ENCODE data around the gene PRKCE. TPM values are rescaled to one million over a fixed set of nuclear protein-coding genes. Genes with fewer than 3 reads are reported as not detected.

PRKCE gene
- total RNA-seq, 3 donors from 2014 or later (not counting 1 experiment from before 2014, with no cell fraction given) = 35.2 to 42.1 (median 38.6) TPM

DNA sequence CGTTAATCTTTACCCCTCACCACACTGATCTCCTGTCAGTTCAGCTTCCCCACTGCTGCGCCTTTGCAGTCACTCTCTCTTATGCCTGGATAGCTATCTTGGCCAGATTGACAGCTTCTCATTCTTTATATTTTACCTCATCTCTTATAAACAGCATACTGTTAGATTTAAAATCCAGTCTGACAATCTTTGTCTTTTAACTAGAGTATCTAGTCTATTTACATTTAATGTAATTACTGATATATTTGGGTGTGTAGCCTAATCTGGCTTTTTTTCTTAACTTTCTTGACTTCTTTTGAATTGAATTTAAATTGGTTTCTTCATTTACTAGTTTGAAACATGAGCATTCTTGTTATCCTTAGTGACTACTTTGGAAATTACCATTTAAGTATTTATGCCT, 225.1 kb downstream of the PRKCE start:
- Histone ChIP-seq H3K27me3 (ENCODE audit: control insufficient read depth, insufficient read depth, low read length) (no peaks in the 10 kb centered on the region), H3K36me3 (ENCODE audit: control insufficient read depth, insufficient read depth, low read length) (no peaks in the 10 kb centered on the region), H3K9me3 (ENCODE audit: control insufficient read depth, insufficient read depth, low read length) (peaks cover 6% of the 10 kb centered on the region), H3K27ac (ENCODE audit: low read length) (no peak overlapping the region), H3K4me1 (ENCODE audit: control insufficient read depth, insufficient read depth, low read length) (no peaks in the 10 kb centered on the region), H3K4me3 (ENCODE audit: low read length) (no peak overlapping the region)
- DNase-seq (no peak), ATAC-seq (no peak)
- Mint-ChIP-seq H3K9me3 (peaks cover 9 to 13% of the 10 kb centered on the region in 2 donors), H3K27ac (no peak overlapping the region), H3K27me3 (ENCODE audit: low read depth in 2 of 2) (peaks cover 0 to 6% of the 10 kb centered on the region in 2 donors), H3K36me3 (peaks cover 27% of the 10 kb centered on the region), H3K4me3 (no peak overlapping the region), H3K4me1 (peaks cover 15 to 22% of the 10 kb centered on the region in 2 donors)
- intact Hi-C loops (cut with micrococcal nuclease) = no loop called here
- WGBS (ENCODE audit: insufficient coverage) = 91% methylated on average over 2 of the region's 2 CpGs
- TF ChIP-seq, protein P1, sequence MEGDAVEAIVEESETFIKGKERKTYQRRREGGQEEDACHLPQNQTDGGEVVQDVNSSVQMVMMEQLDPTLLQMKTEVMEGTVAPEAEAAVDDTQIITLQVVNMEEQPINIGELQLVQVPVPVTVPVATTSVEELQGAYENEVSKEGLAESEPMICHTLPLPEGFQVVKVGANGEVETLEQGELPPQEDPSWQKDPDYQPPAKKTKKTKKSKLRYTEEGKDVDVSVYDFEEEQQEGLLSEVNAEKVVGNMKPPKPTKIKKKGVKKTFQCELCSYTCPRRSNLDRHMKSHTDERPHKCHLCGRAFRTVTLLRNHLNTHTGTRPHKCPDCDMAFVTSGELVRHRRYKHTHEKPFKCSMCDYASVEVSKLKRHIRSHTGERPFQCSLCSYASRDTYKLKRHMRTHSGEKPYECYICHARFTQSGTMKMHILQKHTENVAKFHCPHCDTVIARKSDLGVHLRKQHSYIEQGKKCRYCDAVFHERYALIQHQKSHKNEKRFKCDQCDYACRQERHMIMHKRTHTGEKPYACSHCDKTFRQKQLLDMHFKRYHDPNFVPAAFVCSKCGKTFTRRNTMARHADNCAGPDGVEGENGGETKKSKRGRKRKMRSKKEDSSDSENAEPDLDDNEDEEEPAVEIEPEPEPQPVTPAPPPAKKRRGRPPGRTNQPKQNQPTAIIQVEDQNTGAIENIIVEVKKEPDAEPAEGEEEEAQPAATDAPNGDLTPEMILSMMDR (IDR thresholded peaks at IDR 0.05) = no peak

DNA sequence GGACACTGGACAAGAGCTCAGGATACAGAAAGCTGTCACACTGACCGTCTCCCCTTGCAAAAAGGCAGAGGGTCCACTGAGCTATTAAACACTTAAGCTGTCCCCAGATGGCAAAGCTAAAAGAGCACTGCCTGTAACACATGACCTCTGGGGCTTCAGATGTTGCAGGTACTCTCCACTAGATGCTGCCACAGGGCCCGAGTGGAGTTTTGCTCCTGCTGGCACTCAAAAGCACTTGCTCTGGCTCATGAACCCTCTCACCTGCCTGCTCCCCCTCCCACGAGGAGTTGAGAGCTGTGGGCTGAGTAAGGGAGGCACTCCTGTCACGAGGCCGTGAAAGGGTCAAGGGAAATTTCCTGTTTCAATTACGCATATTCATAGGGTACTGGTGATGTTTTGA, 227.9 kb downstream of the PRKCE start:
- H3K27ac Mint-ChIP-seq = no peak overlapping the region
- TF ChIP-seq, protein P1 (IDR thresholded peaks at IDR 0.05) = no peak
- no peaks in the 10 kb centered on the region for H3K4me1 ChIP-seq (ENCODE audit: control insufficient read depth, insufficient read depth, low read length)
- H3K27me3 Mint-ChIP-seq (ENCODE audit: low read depth in 2 of 2) = peaks cover 0 to 6% of the 10 kb centered on the region in 2 donors
- ATAC-seq (no peak), DNase-seq (no peak)
- H3K4me1 Mint-ChIP-seq = peaks cover 0 to 6% of the 10 kb centered on the region in 2 donors
- H3K27ac ChIP-seq (ENCODE audit: low read length) = no peak overlapping the region
- H3K36me3 Mint-ChIP-seq = peaks cover 27% of the 10 kb centered on the region
- H3K4me3 Mint-ChIP-seq = no peak overlapping the region
- intact Hi-C loops (cut with micrococcal nuclease) = no loop called here
- no peaks in the 10 kb centered on the region for H3K36me3 ChIP-seq (ENCODE audit: control insufficient read depth, insufficient read depth, low read length)
- peaks cover 6% of the 10 kb centered on the region for H3K9me3 ChIP-seq (ENCODE audit: control insufficient read depth, insufficient read depth, low read length)
- H3K9me3 Mint-ChIP-seq = peaks cover 9 to 13% of the 10 kb centered on the region in 2 donors
- no peak overlapping the region for H3K4me3 ChIP-seq (ENCODE audit: low read length)
- H3K27me3 ChIP-seq (ENCODE audit: control insufficient read depth, insufficient read depth, low read length) = no peaks in the 10 kb centered on the region
- 65% methylated on average over 2 of the region's 6 CpGs for WGBS (ENCODE audit: insufficient coverage)

DNA sequence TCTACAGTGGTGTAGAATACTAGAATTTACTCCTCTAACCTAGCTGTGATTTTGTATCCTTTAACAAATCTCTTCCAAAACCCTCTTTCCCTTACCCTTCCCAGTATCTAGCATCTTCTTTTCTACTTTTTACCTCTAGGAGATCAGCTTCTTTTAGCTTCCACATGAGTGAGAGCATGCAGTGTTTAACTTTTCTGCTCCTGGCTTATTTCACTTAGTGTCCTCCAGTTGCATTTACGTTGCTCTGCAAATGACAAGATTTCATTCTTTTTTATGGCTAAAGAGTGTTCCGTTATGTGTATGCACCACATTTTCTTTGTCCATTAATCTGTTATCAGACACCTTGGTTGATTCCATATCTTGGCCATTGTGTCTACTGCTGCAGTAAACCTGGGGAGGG, 228.5 kb downstream of the PRKCE start:
- no peak overlapping the region for H3K27ac ChIP-seq (ENCODE audit: low read length)
- ATAC-seq (no peak), DNase-seq (no peak)
- peaks cover 0 to 6% of the 10 kb centered on the region in 2 donors for H3K27me3 Mint-ChIP-seq (ENCODE audit: low read depth in 2 of 2)
- H3K4me3 Mint-ChIP-seq = no peak overlapping the region
- peaks cover 9 to 13% of the 10 kb centered on the region in 2 donors for H3K9me3 Mint-ChIP-seq
- no peaks in the 10 kb centered on the region for H3K36me3 ChIP-seq (ENCODE audit: control insufficient read depth, insufficient read depth, low read length)
- intact Hi-C loops (cut with micrococcal nuclease) = no loop called here
- WGBS (ENCODE audit: insufficient coverage) = 96% methylated on average over 2 of the region's 2 CpGs
- TF ChIP-seq, protein P1 (IDR thresholded peaks at IDR 0.05) = no peak
- peaks cover 0 to 6% of the 10 kb centered on the region in 2 donors for H3K4me1 Mint-ChIP-seq
- peaks cover 27% of the 10 kb centered on the region for H3K36me3 Mint-ChIP-seq
- peaks cover 6% of the 10 kb centered on the region for H3K9me3 ChIP-seq (ENCODE audit: control insufficient read depth, insufficient read depth, low read length)
- H3K4me3 ChIP-seq (ENCODE audit: low read length) = no peak overlapping the region
- H3K27ac Mint-ChIP-seq = no peak overlapping the region
- H3K4me1 ChIP-seq (ENCODE audit: control insufficient read depth, insufficient read depth, low read length) = no peaks in the 10 kb centered on the region
- no peaks in the 10 kb centered on the region for H3K27me3 ChIP-seq (ENCODE audit: control insufficient read depth, insufficient read depth, low read length)

DNA sequence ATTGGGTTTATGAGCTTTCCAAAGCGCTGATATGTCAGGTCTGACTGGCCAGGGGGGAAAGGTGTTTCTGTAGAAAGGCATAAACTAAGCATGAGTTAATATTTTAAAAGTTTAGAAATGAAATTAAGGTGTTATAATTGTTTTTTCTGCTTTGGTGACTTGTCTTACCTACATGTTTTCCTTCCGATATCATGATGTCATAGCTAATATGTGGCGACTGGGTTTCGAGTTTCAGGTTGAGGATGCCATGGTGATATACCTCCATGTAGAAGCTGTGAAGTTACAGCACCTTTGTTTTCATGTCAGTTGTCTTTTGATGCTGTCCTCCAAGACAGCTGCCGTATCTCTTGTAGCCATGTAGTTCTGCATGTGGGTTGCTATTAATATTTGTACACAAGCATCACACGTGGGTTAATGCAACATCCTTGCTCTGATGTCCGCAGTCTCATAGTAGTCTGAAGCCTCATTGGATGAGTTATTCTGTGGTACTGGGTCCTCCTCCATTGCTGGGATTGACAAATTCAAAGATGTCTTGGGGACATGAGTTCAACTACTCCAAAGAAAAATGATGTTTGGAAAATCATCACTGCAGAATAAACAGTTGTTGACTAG, 230.6 kb downstream of the PRKCE start:
- Mint-ChIP-seq H3K36me3 (peaks cover 15% of the 10 kb centered on the region), H3K9me3 (peaks cover 2 to 3% of the 10 kb centered on the region in 2 donors), H3K27me3 (ENCODE audit: low read depth in 2 of 2) (no peaks in the 10 kb centered on the region), H3K27ac (no peak overlapping the region), H3K4me3 (no peak overlapping the region), H3K4me1 (peaks cover 0 to 11% of the 10 kb centered on the region in 2 donors)
- no peaks in the 10 kb centered on the region for H3K9me3 ChIP-seq (ENCODE audit: control insufficient read depth, insufficient read depth, low read length)
- no peaks in the 10 kb centered on the region for H3K36me3 ChIP-seq (ENCODE audit: control insufficient read depth, insufficient read depth, low read length)
- no peaks in the 10 kb centered on the region for H3K27me3 ChIP-seq (ENCODE audit: control insufficient read depth, insufficient read depth, low read length)
- H3K27ac ChIP-seq (ENCODE audit: low read length) = no peak overlapping the region
- intact Hi-C loops (cut with micrococcal nuclease) = no loop called here
- 97% methylated on average over 7 of the region's 7 CpGs for WGBS (ENCODE audit: insufficient coverage)
- no peaks in the 10 kb centered on the region for H3K4me1 ChIP-seq (ENCODE audit: control insufficient read depth, insufficient read depth, low read length)
- no peak overlapping the region for H3K4me3 ChIP-seq (ENCODE audit: low read length)
- ATAC-seq (no peak), DNase-seq (no peak)
- TF ChIP-seq, protein P1 (IDR thresholded peaks at IDR 0.05) = no peak
